GM10847 (cell line): Measurements from ENCODE around the gene SYNPO.

Experiments
- POLR2A ChIP-seq: IDR thresholded peaks from 2 replicates; pipeline ENCODE4 v1.6.1; 2011; ENCODE audit not compliant: insufficient read length; ENCODE audit errors: extremely low read depth

The SYNPO gene

GRCh38 chr5:150618163-150618562 is 22.3 kb upstream of the SYNPO start:
- TF ChIP-seq POLR2A = no peak

GRCh38 chr5:150618588-150619281 is 21.7 kb upstream of the SYNPO start:
- no peak for TF ChIP-seq POLR2A

- TF ChIP-seq POLR2A = no peak
These were observed 20.9 kb upstream of the SYNPO start for GRCh38 chr5:150619359-150620230.

DNA sequence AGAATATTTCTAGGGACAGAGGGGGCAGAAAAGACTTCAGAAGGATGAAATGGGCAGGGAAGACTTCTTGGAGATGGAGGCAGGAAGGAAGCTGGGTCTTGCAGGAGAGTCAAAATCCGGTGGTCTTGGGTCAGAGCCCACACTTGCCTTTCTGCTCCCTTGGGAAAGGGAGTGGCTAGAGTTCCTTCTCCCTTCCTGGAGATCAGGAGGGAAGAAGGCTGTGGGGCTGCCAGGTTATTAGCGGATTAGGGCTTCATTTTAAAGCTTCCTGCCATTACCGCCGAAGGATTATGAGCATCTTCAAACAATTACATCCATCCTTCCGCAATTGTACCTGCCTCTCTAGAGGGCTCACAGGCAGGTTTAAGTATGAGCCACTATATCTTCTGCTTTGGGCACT is 19.2 kb upstream of the SYNPO start:
- TF ChIP-seq POLR2A = no peak

DNA sequence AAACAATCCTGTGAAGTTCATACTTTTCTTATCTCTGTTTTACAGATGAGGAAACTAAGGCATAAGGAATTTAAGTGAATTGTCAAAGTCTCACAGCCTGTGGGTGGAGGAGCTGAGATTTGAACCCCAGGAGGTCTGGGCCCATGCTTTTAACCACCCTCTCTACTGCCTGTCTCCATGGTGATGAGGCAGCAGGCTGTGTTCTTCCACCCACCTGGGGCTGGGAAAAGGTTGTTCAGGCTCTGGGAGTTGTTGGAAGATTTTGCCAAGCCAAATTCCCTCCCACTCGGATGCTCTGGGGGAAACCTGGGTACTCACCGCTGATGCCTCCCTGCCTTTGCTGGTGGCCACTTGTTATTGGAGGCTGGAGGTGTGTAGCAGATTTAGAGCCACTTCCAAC is 18.3 kb upstream of the SYNPO start:
- no peak for TF ChIP-seq POLR2A

GRCh38 chr5:150623152-150623877 is 17.1 kb upstream of the SYNPO start:
- TF ChIP-seq POLR2A = no peak

- no peak for TF ChIP-seq POLR2A
These were observed 16.6 kb upstream of the SYNPO start for GRCh38 chr5:150623878-150624216.

GRCh38 chr5:150624334-150625163 is 15.9 kb upstream of the SYNPO start:
- no peak for TF ChIP-seq POLR2A

DNA sequence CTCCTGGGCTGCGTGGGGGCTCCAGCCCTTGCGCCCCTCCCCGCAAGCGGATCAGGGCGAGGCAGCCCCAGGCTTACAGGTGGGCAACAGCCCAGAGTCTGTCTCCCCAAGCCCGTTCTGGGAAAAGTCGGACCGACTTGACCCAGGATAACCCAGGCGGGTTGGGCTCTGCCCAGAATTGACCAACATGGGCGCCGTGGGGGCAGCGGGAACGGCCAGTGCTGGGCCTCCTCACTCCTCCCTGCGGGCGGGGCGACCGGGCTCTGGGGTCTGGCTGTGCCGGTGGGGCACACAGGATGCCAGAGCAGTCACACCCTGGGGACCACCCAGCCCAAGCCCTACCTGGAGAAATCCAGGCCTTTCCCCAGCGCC is 15.3 kb upstream of the SYNPO start:
- no peak for TF ChIP-seq POLR2A

GRCh38 chr5:150625831-150626746 is 14.4 kb upstream of the SYNPO start:
- no peak for TF ChIP-seq POLR2A

DNA sequence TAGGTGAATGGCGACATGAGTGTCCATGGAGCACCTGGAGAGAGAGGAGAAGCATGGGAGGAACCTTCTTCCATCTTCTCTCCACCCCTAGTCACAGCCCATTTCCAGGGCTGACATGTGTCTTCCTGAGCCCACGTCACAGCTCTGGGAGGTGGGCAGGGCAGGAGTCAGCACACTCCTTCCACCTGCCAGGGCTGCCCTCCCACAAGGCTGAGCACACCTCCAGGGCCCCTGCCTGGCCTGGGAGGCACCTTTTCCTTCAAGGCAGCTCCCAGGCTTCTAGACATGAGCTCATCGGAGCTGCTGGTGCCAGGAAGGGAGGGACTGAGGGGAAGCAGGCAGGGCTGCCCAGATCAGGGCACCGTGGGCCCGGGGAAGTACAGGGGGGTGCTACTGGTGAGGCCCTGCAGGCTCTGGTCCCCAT is 13.6 kb upstream of the SYNPO start:
- no peak for TF ChIP-seq POLR2A

DNA sequence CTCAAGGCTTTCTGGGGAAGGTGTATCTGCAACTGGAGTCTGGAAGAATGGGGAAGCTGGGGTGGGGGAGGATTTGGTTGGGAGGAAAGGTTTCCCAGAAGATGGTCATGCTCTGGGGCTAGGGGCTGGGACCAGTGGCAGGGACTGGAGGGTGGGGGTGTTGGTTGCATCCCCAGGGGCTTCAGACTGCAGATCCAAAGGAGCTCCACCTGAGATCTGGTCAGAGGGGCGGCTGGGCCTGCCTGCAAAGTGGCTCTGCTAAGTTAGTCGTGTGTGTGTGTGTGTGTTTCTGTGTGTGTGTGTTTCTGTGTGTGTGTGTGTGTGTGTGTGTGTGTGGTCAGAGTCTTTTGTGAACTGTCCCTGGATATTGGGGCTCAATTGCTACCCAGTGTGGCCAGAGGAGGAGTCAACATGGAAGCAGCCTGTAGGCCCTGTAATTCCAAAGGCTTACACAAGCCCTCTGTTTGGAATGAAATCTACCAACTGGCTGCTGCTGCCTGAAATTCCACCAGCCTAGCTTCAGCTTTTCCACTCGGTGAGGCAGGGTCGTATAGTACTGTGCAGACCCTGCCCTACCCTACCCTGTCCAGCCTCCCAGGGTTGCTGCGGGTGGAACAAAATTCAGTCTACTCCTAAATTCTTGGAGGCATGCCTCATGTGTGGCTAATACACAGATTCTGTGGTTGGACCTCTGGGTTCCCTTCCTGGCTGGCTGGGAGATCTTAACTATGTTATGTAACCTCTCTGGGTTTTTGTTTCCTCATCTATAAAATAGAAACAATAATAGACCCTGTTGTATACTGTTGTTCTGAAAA is 12.5 kb upstream of the SYNPO start:
- TF ChIP-seq POLR2A = no peak

GRCh38 chr5:150628936-150629485 is 11.4 kb upstream of the SYNPO start:
- TF ChIP-seq POLR2A = no peak
